ENCODE data around the gene S100A1.
"Not testable (repeated sequence)": the region's sequence is repeated elsewhere in the genome, so short reads cannot be mapped to it uniquely, and the experiment has no call there.

The S100A1 gene

GRCh38 chr1:153627715-153628626 is at the start of gene S100A1:
TSS of gene S100A1 (plus strand) at chr1:153628434. CDS start at chr1:153630522, 2,088 bp downstream.
- no peak for DNase-seq (ENCODE audit: low read depth in 2 of 2)

GRCh38 chr1:153578490-153578889 is 49.7 kb upstream of the S100A1 start:
- DNase-seq (ENCODE audit: low read depth in 2 of 2), result peak; percentile 40 to 49

GRCh38 chr1:153578936-153579335 is 49.3 kb upstream of the S100A1 start:
- no peak for DNase-seq (ENCODE audit: low read depth in 2 of 2)

- DNase-seq (ENCODE audit: low read depth in 2 of 2), result not testable (repeated sequence)
Observed at GRCh38 chr1:153582836-153583235, 45.4 kb upstream of the S100A1 start.

GRCh38 chr1:153583514-153583913 is 44.7 kb upstream of the S100A1 start:
- not testable (repeated sequence) for DNase-seq (ENCODE audit: low read depth in 2 of 2)

- no peak for DNase-seq (ENCODE audit: low read depth in 2 of 2)
Observed at GRCh38 chr1:153583976-153584375, 44.3 kb upstream of the S100A1 start.

GRCh38 chr1:153585006-153585405 is 43.2 kb upstream of the S100A1 start:
- DNase-seq (ENCODE audit: low read depth in 2 of 2), result no peak

GRCh38 chr1:153586347-153586746 is 41.9 kb upstream of the S100A1 start:
- DNase-seq (ENCODE audit: low read depth in 2 of 2), result no peak

GRCh38 chr1:153587314-153587713 is 40.9 kb upstream of the S100A1 start:
- DNase-seq (ENCODE audit: low read depth in 2 of 2), result no peak

GRCh38 chr1:153588033-153588432 is 40.2 kb upstream of the S100A1 start:
- not testable (repeated sequence) for DNase-seq (ENCODE audit: low read depth in 2 of 2)

- no peak for DNase-seq (ENCODE audit: low read depth in 2 of 2)
Observed at GRCh38 chr1:153588482-153588881, 39.8 kb upstream of the S100A1 start.

GRCh38 chr1:153592748-153593147 is 35.5 kb upstream of the S100A1 start:
- DNase-seq (ENCODE audit: low read depth in 2 of 2), result no peak

- no peak for DNase-seq (ENCODE audit: low read depth in 2 of 2)
Observed at GRCh38 chr1:153597206-153597605, 31.0 kb upstream of the S100A1 start.

- peak in 1 of 2 experiments; percentile 24 for DNase-seq (ENCODE audit: low read depth in 2 of 2)
Observed at GRCh38 chr1:153598309-153599172, 29.7 kb upstream of the S100A1 start.

- no peak for DNase-seq (ENCODE audit: low read depth in 2 of 2)
Observed at GRCh38 chr1:153599847-153600246, 28.4 kb upstream of the S100A1 start.

- DNase-seq (ENCODE audit: low read depth in 2 of 2), result no peak
Observed at GRCh38 chr1:153602749-153603148, 25.5 kb upstream of the S100A1 start.

GRCh38 chr1:153606194-153606593 is 22.0 kb upstream of the S100A1 start:
- DNase-seq (ENCODE audit: low read depth in 2 of 2), result no peak

- no peak for DNase-seq (ENCODE audit: low read depth in 2 of 2)
Observed at GRCh38 chr1:153607381-153607780, 20.9 kb upstream of the S100A1 start.

- no peak for DNase-seq (ENCODE audit: low read depth in 2 of 2)
Observed at GRCh38 chr1:153608089-153608682, 20.0 kb upstream of the S100A1 start.

GRCh38 chr1:153608742-153609584 is 19.3 kb upstream of the S100A1 start:
- DNase-seq (ENCODE audit: low read depth in 2 of 2), result peak in 1 of 2 experiments; percentile 39

- DNase-seq (ENCODE audit: low read depth in 2 of 2), result no peak
Observed at GRCh38 chr1:153609585-153609907, 18.7 kb upstream of the S100A1 start.
